Testis (tissue), 2 donors: ENCODE data around the gene KLF18.

Source experiments
- CTCF ChIP-seq, 3 experiments: fragments of 450-650 bp in 2 of 3; fragments of 200-600 bp in 1 of 3; sonication (generic) in 1 of 3; IDR thresholded peaks; one replicate each; pipeline ENCODE4 v1.5.1; 2016 to 2019; ENCODE audit warnings: antibody characterized with exemption in 3 of 3, mild to moderate bottlenecking in 2 of 3, moderate library complexity in 1 of 3
- POLR2A ChIP-seq: fragments of 450-650 bp; IDR thresholded peaks from one replicate; pipeline ENCODE4 v1.6.1; 2017; ENCODE audit warnings: antibody characterized with exemption, mild to moderate bottlenecking, moderate library complexity

GRCh38 chr1:44108241-44108640 is 33.2 kb downstream of the KLF18 start:
- TF ChIP-seq POLR2A (no peak), CTCF (IDR thresholded peaks at IDR 0.05) (no peak)
